Right cardiac atrium (tissue), 5 donors: Measurements from ENCODE around the gene ELMOD3. TPM values are rescaled to one million over a fixed set of nuclear protein-coding genes. Genes with fewer than 3 reads are reported as not detected.
"Not testable (repeated sequence)": the region's sequence is repeated elsewhere in the genome, so short reads cannot be mapped to it uniquely, and the experiment has no call there.

Experiments
- ATAC-seq, 2 donors: fragments of 200-7000 bp; cut with Tn5 transposase; one replicate each; pipeline versions ENCODE4 v1.8.0 to v1.9.1; 2020; ENCODE audit warnings: moderate library complexity in 2 of 2, mild to moderate bottlenecking in 1 of 2
- DNase-seq, 3 donors: peaks; one replicate each; pipeline ENCODE4 v3.0.0-alpha.2; 2020
- H3K27ac ChIP-seq: one replicate; pipeline ENCODE4 v1.5.1; 2013; ENCODE audit warnings: mild to moderate bottlenecking, low read length, control low read depth, moderate library complexity
- H3K27me3 ChIP-seq: one replicate; pipeline ENCODE4 v1.6.1; 2013; ENCODE audit not compliant: control insufficient read depth, insufficient read depth
- H3K4me1 ChIP-seq: one replicate; pipeline ENCODE4 v1.6.1; 2013; ENCODE audit warnings: low read length; ENCODE audit not compliant: control insufficient read depth, insufficient read depth
- H3K4me3 ChIP-seq: one replicate; pipeline ENCODE4 v1.5.1; 2013; ENCODE audit warnings: low read length, control low read depth
- H3K9me3 ChIP-seq: one replicate; pipeline ENCODE4 v1.6.1; 2013; ENCODE audit warnings: low read length; ENCODE audit not compliant: control insufficient read depth
- WGBS: extraction: QIAGEN DNeasy Blood & Tissue Kit; methylation state at CpG from one replicate; pipeline ENCODE4 v1.1.7; 2013; 5-methylcytosine and 5-hydroxymethylcytosine counted together
- intact Hi-C, 4 donors: fragments of 100-400 bp; cut with DNase I; formaldehyde crosslinking; loops; one replicate each; pipeline versions ENCODE4 v1.11.0 to v1.14.0; 2022 to 2023
- polyA plus RNA-seq: library from polyadenylated mRNA; stranded (reverse); fragments of 200-250 nt; gene quantifications from one replicate; pipeline ENCODE4 v1.2.3, GENCODE V29; 2013
- total RNA-seq, 4 donors: library from RNA; stranded (reverse); fragmentation: NEBNext Ultra II Directional; extraction: Animal tissue kit (Norgen Biotek cat#: 25700); gene quantifications; one replicate each; pipeline ENCODE4 v1.2.1, GENCODE V29; 2021
- donor health status: healthy with polysubstance abuse.
- donor health status: DM: no; HTN: yes; CAD: no.
- donor health status: DM: no; HTN: no; CAD: no.
- donor health status: DM: no; HTN: yes; CAD: no; lungs with severe emphysema.
- donor health status: DM: yes; HTN: yes; CAD: no.

The ELMOD3 gene
- total and polyA plus RNA-seq, 5 donors = 10.7 to 16.1 (median 12.2) TPM

GRCh38 chr2:85401844-85402243, 47.3 kb downstream of the ELMOD3 start:
- no peak for DNase-seq
- ATAC-seq = no peak
- intact Hi-C loops = no loop called here
- no peak overlapping the region for H3K27ac ChIP-seq
- 90% methylated on average over 8 of the region's 8 CpGs for WGBS
- H3K27me3 ChIP-seq = no peaks in the 10 kb centered on the region
- H3K4me1 ChIP-seq = no peaks in the 10 kb centered on the region
- H3K4me3 ChIP-seq = no peak overlapping the region
- no peaks in the 10 kb centered on the region for H3K9me3 ChIP-seq

DNA sequence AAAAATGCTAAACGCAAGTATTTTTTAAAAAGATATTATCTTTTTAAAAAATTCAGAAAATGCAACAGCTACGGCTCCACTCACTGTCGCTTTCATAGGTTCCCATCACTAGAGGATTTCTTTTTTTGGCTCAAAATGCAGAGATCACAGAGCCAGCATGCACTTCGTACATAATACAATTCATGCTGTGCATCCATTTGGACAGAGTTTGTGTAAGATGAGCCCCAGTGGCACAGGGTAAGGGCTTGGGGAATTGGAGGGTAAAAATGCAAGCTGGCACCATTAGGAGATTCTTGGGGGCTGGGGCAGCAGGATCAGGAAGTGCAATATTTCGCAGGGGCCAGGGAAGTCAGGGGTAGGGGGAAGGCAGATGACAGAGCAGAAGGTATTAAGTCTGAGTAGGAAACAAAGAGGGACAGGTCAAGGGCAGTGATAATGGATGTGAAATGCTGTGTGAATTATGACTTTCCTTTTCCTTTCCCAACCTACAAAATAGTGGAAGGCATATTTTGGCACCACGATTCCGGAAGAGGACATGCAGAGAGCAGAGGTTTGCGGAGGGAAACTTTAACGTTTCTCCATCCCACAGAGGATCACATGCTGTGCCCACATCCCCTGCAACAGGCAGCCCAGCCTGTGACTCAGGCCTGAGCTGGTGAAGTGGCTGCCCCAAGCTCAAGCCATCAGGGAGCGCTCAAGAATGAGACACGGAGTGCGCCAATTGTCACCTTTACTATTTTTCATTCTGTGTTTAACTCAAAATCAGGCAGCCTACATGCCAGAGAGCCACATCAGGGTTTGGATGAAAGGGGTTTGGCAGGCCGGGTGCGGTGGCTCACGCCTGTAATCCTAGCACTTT, 50.9 kb downstream of the ELMOD3 start:
- no peak overlapping the region for H3K4me3 ChIP-seq
- H3K27ac ChIP-seq = no peak overlapping the region
- ATAC-seq (peak; percentile 21 to 54), DNase-seq (peak in 1 of 3 donors; percentile 74)
- H3K9me3 ChIP-seq = no peaks in the 10 kb centered on the region
- H3K27me3 ChIP-seq = no peaks in the 10 kb centered on the region
- peaks cover 5% of the 10 kb centered on the region for H3K4me1 ChIP-seq
- intact Hi-C loops = no loop called here
- WGBS = 64% methylated on average over 15 of the region's 15 CpGs

- intact Hi-C loops = no loop called here
- peak; percentile 51 to 81 (median 80) for DNase-seq
- no peak within 1 kb of the TSS for H3K27ac ChIP-seq
Observed at GRCh38 chr2:85409845-85410583, 55.4 kb downstream of the ELMOD3 start, which contains the start of gene CAPG. TSS of gene CAPG (minus strand) at chr2:85410366. CDS start at chr2:85402145, 8,221 bp downstream.

DNA sequence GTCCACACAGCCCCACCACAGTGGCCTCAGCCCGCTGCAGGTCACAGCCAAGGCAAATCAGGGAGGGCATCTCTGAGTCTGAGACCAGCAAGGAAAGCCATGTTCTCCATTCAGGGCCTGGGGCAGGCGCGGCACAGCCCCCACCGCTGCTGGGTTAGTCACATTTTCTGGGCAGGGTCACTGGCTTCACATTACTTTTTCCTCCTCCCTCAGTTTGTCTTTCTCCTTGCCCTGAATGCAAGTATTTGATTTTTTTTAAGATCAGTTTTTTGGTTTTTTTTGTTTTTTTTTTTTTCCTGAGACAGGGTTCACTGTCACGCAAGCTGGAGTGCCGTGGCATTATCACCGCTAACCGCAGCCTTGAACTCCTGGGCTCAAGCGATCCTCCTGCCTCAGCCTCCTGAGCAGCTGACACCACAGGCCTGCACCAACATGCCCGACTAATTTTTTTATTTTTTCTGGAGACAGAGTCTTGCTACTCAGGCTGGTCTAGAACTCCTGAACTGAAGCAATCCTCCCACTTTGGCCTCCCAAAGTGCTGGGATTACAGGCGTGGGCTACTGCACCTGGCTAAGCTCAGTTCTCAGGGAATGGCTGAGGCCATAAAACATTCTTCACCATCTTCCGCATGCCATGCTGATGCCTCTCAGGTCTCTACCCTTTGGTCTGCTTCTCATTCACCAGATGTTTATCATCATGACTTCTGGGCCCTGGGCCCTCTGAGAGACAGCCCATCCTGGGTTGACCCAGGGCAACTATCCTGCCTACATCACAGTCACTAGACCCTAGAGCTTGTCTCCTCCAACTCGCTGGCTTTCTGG, 56.2 kb downstream of the ELMOD3 start:
- Histone ChIP-seq H3K27me3 (no peaks in the 10 kb centered on the region), H3K4me3 (no peak overlapping the region), H3K4me1 (peaks cover 5% of the 10 kb centered on the region), H3K9me3 (no peaks in the 10 kb centered on the region), H3K27ac (no peak overlapping the region)
- ATAC-seq (no peak), DNase-seq (peak in 1 of 3 donors; percentile 10)
- intact Hi-C loops = no loop called here
- WGBS = 86% methylated on average over 13 of the region's 13 CpGs

More at GRCh38 chr2:85409845-85410583, 55.4 kb downstream of the ELMOD3 start, which contains the start of gene CAPG:
- H3K4me3 ChIP-seq = no peak within 1 kb of the TSS
- H3K27me3 ChIP-seq = no peaks in the 10 kb centered on the region
- peaks cover 5% of the 10 kb centered on the region for H3K4me1 ChIP-seq
- 60% methylated on average over 12 of the region's 12 CpGs for WGBS
- no peaks in the 10 kb centered on the region for H3K9me3 ChIP-seq
- ATAC-seq = peak; percentile 18 to 26

GRCh38 chr2:85411405-85411748, 56.8 kb downstream of the ELMOD3 start:
- Histone ChIP-seq H3K4me1 (peaks cover 5% of the 10 kb centered on the region), H3K27me3 (no peaks in the 10 kb centered on the region), H3K4me3 (no peak overlapping the region), H3K27ac (no peak overlapping the region), H3K9me3 (no peaks in the 10 kb centered on the region)
- WGBS = 92% methylated on average over 5 of the region's 5 CpGs
- intact Hi-C loops = no loop called here
- ATAC-seq (no peak), DNase-seq (no peak)

- DNase-seq = peak; percentile 65 to 77 (median 69)
- peak; percentile 30 to 62 for ATAC-seq
- peaks cover 3% of the 10 kb centered on the region for H3K4me1 ChIP-seq
- WGBS = 4% methylated on average over 44 of the region's 44 CpGs
- H3K9me3 ChIP-seq = no peaks in the 10 kb centered on the region
- intact Hi-C loops = no loop called here
- H3K27me3 ChIP-seq = no peaks in the 10 kb centered on the region
- peak overlapping the region; percentile 10 for H3K4me3 ChIP-seq
- no peak overlapping the region for H3K27ac ChIP-seq
Observed at GRCh38 chr2:85413592-85414420, 59.2 kb downstream of the ELMOD3 start.

DNA sequence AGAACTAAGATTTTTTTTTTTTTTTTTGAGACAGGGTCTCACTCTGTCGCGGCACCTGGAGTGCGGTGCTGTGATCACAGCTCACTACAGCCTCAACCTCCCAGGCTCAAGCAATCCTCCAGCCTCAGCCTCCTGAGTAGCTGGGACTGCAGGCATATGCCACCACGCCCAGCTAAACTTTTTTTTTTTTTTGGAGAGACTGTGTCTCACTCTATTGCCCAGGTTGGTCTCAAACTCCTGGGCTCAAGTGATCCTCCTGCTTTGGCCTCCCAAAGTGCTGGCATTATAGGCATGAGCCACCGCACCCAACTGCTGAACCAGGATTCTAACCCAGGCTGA, 59.8 kb downstream of the ELMOD3 start:
- H3K4me3 ChIP-seq, H3K27ac ChIP-seq, DNase-seq, H3K27me3 ChIP-seq, ATAC-seq, H3K4me1 ChIP-seq, intact Hi-C loops, H3K9me3 ChIP-seq: not testable (repeated sequence)
- 93% methylated on average over 5 of the region's 5 CpGs for WGBS

GRCh38 chr2:85414761-85415553, 60.4 kb downstream of the ELMOD3 start:
- no peak for DNase-seq
- Histone ChIP-seq H3K4me1 (no peaks in the 10 kb centered on the region), H3K9me3 (no peaks in the 10 kb centered on the region), H3K27me3 (no peaks in the 10 kb centered on the region), H3K27ac (no peak overlapping the region), H3K4me3 (no peak overlapping the region)
- intact Hi-C loops = no loop called here
- no peak for ATAC-seq
- 90% methylated on average over 7 of the region's 7 CpGs for WGBS

GRCh38 chr2:85415980-85416650, 61.5 kb downstream of the ELMOD3 start:
- no peaks in the 10 kb centered on the region for H3K27me3 ChIP-seq
- no peaks in the 10 kb centered on the region for H3K9me3 ChIP-seq
- peak in 1 of 3 donors; percentile 16 for DNase-seq
- H3K4me3 ChIP-seq = no peak overlapping the region
- no peak overlapping the region for H3K27ac ChIP-seq
- ATAC-seq = no peak
- WGBS = 79% methylated on average over 12 of the region's 12 CpGs
- intact Hi-C loops = no loop called here
- H3K4me1 ChIP-seq = no peaks in the 10 kb centered on the region
